NT2/D1 (cell line): ENCODE results near the gene TBX1.

Experiments
- SUZ12 ChIP-seq: IDR thresholded peaks from 2 replicates; pipeline ENCODE4 v1.6.1; 2011; ENCODE audit not compliant: insufficient read length, insufficient read depth; ENCODE audit errors: extremely low read depth
- YY1 ChIP-seq: IDR thresholded peaks from 2 replicates; pipeline ENCODE4 v1.6.1; 2011; ENCODE audit not compliant: insufficient read length, insufficient read depth
- ZNF274 ChIP-seq: IDR thresholded peaks from 2 replicates; pipeline ENCODE4 v1.6.1; 2011; ENCODE audit warnings: mild to moderate bottlenecking, low read depth, low read length

DNA sequence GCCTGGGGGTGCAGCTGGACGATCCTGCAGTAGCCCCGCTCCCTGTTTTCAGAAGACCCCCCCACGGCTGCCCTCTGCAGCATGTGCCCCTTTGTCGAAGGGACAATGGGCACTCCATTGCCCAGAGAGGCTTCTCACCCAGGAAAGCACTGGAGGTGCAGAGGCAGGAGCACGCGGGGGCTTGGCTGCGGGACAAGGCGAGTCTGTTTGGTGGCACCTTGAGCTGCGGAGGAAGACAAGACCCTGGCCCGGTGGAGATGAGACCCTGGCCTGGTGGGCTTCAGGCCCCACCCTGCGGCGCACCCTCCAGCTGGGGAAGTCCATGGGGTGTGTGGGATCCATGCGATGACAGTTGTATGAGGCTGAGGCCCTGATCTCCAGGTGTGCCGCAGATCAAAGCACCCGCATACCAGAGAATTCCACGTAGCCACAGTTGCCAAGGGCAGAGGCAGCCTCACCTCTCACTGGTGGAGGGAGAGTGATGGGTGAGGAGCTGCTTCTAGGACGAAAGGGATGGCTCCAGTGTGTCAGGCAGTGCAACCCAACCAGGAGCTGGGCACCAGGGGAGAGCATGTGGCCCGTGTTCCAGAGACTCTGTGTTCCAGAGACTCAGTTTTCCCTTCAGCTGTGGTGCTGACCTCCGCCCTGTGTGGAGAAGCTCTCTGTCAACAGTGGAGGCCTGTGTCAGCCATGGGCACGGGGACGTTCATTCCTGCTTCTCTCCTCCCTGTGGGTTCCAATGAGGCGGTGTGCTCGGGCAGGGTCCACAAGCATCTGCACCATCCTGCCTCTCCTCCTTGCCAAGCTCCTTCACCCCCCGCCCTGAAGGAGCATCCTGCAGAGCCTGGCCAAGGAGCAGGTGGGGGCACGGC, 10.0 kb downstream of the TBX1 start:
- TF ChIP-seq ZNF274 (no peak), YY1 (no peak), SUZ12 (no peak)
